Activated CD8-positive, alpha-beta memory T cell treated with anti-CD3 and anti-CD28 coated beads for 1 hour (primary cell): Measurements from ENCODE around the gene TRMT112.

Experiments used
- DNase-seq, 2 donors: peaks; one replicate each; pipeline ENCODE4 v3.0.0-alpha.2; 2020; ENCODE audit warnings: low read depth in 1 of 2; ENCODE audit errors: extremely low read depth in 1 of 2

Gene TRMT112

DNA sequence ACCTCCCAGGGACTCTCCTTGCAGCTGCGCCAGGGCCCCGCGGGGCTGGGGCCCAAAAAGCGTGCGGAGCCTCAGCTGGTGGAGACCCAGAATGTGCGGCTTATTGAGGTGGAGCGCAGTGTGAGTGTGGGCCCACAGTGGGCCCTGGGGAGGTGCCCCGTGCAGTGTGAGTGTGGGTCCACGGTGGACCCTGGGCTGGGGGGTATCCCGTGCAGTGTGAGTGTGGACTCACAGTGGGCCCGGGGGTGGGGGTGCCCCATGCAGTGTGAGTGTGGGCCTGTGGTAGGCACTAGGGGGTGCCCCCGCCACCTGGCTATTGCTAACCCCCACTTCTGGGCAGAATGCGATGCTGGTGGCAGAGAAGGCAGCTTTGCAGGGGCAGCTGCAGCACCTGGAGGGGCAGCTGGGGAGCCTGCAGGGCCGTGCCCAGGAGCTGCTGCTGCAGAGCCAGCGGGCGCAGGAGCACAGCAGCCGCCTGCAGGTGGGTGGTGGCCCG is 33.8 kb upstream of the TRMT112 start:
- DNase-seq, result no peak

DNA sequence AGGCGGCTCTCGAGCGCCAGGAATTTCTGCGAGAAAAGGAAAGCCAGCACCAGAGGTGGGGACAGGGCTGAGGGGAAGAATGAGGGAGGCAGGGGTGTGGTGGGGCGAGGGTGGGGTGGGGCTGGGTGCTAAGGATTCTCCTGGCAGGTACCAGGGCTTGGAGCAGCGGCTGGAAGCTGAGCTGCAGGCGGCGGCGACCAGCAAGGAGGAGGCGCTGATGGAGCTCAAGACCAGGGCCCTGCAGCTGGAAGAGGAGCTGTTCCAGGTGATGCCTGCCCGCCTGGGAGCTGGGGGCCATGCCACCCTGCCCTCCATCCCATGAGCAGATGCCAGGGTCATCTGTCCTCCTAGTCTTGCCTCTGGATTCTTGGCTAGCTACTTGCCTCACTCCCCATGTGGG is 32.0 kb upstream of the TRMT112 start:
- DNase-seq, result no peak

DNA sequence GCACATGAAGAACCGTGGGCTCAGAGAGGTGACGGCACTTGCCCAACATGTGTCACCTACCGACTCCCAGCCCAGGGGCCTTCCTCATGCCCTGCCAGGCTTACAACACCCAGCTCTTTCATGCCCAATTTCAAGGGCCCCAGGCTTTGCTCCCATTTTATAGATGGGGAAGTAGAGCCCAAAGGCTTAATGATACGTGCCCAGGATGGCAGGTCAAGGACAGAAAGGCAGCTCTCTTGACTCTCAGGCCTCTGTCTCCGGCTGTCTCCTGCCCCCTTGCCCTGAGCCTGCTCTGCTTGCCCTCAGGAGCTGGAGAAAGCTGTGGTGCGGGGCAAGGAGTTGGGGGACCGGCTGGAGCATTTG is 31.6 kb upstream of the TRMT112 start:
- DNase-seq, result no peak

DNA sequence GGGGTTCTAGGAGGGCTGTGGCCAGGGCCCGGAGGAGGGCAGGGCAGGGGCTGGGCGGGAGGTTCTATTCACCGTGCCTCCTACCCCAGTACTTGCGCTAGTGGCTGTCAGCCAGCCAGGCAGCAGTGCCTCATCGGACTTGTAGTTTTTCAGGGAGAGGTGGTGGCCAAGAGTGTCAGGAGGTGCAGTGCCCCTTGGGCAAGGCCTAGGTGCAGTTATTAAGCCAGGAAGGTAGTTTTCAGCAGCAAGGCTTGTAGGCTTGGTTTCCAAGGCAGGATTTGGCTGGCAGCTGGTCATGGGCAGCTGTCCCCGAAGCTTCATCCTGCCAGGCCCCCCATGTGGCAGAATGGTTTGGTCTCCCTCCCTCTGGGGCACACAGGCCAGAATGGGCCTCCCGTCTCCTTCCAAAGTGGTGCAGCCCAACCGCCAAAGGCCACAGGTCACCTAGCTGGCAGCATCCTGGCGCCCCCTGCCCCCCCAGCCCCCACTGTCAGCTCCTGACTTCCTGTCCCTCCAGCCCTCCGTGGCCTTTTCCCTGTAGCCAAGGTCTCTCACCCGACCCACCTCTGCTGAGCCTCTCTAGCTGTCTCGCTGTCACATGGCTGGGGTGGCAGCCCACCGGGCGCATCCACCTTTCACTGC is 31.1 kb upstream of the TRMT112 start:
- DNase-seq, result no peak

DNA sequence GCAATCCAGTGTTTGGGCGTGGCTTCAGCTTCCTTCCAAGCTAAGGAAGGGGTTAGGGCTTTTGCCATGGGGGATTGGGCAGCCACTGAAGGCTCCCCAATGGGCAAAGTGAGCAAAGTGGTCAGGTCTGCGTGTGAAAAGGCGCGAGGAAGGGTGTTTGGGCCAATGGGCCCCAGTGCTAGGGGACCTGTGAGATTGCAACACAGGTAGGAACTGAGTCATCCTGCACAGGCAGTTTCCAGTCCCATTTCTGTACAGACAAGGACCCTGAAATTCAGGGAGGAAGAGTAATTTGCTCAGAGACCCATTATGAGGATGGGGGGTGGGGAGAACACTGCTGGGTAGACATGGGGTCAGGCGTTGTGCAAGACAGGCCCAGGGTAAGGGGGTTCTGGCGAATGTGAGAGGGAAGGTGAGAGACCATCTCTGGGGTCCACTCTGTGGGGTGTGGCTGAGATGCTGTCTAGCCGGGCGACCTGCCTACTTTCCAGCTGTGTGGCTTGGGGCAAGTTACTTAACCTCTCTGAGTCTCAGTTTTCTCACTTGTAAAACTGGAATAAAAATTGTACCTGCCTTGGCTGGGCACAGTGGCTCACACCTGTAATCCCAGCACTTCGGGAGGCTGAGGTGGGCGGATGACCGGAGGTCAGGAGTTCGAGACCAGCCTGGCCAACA is 30.0 kb upstream of the TRMT112 start:
- DNase-seq, result no peak

DNA sequence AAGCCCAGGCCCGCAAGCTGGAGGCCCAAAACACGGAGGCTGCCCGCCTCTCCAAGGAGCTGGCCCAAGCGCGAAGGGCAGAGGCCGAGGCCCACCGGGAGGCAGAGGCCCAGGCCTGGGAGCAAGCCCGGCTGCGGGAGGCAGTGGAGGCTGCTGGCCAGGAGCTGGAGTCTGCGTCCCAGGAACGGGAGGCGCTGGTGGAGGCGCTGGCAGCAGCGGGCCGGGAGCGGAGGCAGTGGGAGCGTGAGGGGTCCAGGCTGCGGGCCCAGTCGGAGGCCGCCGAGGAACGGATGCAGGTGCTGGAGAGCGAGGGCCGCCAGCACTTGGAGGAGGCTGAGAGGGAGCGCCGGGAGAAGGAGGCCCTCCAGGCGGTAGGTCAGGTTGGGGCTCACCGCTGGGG is 27.4 kb upstream of the TRMT112 start:
- DNase-seq, result no peak

DNA sequence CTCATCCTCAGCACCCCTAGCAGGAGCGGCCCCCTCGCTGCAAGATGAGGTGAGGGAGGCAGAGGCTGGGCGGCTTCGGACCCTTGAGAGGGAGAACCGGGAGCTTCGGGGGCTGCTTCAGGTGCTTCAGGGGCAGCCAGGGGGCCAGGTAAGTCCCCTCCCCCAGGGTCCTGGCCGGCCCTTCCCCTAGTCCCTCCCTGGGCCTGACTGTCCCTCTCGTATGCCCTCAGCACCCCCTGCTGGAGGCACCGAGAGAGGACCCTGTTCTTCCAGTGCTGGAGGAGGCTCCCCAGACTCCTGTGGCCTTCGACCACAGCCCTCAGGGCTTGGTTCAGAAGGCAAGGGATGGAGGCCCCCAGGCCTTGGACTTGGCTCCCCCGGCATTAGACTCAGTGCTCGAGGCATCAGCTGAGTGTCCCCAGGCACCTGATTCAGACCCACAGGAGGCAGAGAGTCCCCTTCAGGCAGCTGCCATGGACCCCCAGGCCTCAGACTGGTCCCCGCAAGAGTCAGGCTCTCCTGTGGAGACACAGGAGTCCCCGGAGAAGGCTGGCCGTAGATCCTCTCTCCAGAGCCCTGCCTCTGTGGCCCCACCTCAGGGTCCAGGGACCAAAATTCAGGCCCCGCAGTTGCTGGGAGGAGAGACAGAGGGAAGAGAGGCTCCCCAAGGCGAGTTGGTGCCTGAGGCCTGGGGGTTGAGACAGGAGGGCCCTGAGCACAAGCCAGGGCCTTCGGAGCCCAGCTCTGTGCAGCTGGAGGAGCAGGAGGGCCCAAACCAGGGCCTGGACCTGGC is 26.6 kb upstream of the TRMT112 start:
- DNase-seq, result no peak

DNA sequence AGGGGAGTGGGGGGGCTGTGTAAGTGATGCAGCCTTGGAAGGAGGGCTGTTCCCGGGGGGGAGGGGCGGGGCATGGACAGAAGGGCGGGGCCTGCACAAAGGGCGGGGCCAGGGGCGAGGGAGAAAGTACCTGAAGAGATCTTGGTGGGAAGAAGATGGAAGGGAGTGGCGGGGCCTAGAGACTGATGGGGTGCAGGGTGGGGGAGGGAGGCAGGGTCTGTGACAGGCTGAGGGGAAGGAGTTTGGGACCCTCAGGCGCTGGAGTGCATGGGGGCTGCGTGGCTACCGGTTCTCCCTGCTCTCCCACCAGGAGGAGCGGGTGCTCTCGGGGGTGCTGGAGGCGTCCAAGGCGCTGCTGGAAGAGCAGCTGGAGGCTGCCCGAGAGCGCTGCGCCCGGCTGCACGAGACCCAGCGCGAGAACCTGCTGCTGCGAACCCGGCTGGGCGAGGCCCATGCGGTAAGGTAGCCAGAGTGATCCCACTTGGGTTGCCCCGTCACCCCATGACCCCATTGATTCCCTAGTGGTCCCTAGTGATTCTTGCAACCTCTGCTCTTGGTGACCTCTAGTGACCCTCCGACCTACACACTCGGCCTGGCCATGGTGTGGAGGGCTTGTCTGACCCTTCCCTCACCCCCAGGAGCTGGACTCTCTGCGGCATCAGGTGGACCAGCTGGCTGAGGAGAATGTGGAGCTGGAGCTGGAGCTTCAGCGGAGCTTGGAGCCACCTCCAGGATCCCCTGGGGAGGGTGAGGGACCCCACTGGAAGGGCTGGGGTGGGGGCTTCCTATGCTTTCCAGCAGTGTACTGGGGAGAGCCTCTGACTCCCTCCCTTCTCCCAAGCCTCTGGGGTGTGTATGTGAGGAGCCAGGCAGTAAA is 25.7 kb upstream of the TRMT112 start:
- no peak for DNase-seq

DNA sequence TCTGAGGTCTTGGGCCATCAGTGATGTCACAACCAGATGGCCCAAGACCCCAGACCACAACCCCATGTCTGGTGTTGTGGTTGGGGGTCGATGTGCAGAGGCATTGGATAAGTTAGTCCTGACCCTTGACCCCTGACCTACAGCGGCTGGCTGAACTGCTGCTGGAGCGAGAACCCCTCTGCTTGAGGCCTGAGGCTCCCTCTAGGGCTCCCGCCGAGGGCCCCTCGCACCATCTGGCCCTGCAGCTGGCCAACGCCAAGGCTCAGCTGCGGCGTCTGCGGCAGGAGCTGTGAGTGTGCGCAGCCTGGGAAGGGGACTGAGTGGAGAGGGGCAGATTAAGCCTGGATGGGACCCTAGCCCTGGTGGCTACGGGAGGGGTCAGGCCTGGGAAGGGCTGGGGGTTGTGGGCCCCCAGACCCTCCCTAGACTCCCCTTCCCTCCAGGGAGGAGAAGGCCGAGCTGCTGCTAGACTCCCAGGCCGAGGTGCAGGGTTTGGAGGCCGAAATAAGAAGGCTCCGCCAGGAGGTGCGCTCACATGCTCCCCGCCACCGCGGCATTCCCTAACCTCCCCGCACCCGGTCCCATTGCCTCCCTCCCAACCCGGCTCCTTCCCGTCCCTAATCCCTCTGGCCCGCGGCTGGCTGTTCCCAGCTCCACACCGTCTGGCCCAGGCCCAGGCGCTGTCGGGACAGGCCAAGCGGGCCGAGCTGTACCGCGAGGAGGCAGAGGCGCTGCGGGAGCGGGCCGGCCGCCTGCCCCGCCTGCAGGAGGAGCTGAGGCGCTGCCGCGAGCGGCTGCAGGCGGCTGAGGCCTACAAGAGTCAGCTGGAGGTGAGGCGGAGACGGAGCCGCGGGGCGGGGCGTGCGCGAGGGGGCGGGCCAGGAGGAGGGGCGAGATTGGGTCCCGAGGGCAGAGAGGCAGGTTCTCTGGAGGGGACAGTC is 24.8 kb upstream of the TRMT112 start:
- peak; percentile 61 to 75 for DNase-seq

DNA sequence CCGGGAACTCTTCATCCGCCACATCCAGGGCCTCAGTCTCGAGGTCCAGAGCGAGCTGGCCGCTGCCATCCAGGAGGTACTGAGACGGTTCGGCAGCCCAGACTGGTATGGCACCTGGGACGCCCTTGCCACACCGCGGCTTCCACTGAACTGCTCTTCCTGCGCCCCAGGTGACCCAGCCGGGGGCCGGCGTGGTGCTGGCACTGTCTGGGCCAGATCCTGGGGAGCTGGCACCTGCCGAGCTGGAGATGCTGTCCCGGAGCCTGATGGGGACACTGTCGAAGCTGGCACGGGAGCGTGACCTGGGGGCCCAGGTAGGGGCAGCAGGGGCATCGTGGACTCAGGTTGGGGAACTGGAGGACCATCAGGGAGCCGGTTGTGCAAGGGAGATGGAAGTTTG is 24.1 kb upstream of the TRMT112 start:
- DNase-seq, result no peak

DNA sequence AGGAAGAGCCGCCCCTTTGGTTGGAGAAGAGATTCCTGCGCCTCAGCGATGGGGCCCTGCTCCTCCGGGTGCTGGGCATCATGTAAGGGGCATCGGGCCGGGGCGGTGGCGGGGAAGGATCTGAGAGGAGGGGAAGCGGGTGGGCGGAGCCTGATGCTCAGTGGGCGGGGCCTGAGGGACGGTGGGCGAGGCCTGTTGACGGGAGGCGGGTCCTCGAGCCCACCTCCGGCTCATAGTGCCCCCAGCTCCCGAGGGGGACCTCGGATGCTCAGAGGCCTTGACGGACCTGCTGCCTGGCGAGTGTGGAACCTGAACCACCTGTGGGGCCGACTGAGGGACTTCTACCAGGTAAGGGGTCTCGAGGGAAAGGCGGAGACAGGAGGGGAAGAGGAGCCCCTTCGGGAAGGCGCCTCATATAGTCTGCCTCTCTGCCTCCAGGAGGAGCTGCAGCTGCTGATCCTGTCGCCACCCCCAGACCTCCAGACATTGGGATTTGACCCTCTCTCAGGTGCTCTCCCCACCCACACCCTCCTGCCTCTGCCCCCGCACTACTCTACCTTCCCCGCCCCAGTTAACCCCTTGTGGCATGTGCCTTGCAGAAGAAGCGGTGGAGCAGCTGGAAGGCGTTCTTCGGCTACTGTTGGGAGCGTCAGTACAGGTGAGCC is 23.4 kb upstream of the TRMT112 start:
- DNase-seq, result peak; percentile 42 to 75

DNA sequence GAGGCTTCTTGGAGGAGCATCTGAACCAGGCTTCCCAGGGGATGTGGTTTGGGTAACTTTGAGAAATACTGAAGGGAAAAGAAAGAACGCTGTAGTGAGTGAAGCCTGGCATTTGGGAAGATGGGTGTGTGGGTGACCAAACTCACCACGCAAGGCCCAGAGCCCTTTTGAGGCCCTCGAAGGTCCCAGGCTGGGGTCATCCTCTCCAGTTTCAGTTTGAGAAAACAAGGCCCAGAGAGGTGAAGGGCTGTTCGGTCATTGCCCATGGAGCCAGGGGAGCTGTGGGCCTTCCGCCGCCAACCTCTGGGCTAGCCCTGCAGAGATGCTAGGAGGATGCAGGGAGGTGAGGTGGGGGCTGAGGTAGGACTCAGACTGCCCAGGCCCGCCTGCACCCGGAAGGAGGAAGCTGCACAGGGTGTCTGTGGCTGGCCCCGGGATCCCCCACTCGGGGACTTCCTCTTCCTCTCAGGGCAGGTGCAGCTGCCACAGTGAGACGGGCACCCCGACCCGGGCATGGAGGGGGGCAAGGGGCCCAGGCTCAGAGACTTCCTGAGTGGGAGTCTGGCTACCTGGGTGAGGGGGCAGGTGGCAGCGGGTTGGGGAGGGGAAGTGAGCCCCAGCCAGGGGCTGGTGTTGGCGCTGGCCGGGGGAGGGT is 22.5 kb upstream of the TRMT112 start, which contains the start of gene CCDC88B:
Gene CCDC88B, plus strand, starts transcription at position 451 of the 655 bp plus-strand sequence. Its CDS starts 63 bp downstream, at position 514.
- peak; percentile 55 to 75 for DNase-seq

DNA sequence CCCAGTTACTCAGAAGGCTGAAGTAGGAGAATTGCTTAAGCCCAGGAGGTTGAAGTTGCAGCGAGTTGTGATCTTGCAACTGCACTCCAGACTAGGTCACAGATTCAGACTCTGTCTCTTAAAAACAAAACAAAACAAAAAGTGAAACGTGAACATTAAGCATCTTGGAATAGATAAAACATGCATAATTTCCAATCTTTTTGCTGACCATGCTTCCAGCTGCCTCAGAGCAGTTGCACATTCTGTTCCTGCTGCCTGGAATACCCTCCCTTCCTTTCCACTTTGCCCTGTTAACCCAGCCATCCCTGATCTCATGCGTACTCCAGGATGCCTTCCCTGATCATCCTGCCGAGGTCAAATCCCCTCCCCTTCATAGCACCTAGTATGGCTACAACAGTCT is 21.9 kb upstream of the TRMT112 start:
- no peak for DNase-seq

DNA sequence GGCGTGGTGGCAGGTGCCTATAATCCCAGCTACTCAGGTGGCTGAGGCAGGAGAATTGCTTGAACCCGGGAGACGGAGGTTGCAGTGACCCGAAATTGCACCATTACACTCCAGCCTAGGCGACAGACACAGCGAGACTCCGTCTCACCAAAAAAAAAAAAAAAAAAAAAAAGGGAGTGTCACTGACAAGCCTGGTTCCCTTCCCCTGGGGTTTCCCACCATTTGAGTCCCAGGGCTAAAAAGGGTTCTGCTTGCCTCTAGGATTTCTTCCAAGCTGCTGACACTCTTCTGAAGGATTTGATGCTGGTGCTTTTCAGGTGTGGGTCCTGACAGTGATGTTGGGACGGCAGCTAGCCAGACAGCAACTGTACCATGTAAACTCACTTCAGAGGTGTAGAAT is 21.4 kb upstream of the TRMT112 start:
- DNase-seq, result no peak

DNA sequence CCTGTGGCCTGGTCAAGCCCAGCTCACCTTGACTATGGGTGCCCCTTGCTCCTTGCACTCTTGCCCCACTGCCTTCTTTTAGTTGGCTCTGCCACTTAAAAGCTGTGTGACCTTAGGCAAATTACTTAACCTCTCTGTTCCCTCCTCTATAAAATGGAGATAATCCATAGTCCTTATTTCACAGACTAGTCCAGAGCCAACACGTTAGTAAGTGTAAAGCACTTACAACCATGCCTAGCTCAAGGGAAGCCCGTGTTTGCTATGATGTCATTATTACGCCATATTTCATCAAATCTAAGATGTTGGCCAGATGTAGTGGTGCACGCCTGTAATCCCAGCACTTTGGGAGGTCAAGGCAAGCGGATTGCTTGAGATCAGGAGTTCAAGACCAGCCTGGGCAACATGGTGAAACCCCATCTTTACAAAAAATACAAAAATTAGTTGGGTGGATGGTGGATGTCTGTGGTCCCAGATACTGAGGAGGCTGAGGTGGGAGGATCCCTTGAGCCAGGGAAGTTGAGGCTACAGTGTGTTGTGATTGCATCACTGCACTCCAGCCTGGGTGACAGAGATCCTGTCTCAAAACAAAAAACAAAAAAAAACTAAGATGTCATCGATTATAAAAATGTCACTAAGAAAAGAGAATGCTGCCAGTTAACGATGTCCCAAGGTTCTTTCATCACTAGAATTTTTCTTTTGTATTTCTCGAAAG is 20.3 kb upstream of the TRMT112 start:
- DNase-seq, result no peak

DNA sequence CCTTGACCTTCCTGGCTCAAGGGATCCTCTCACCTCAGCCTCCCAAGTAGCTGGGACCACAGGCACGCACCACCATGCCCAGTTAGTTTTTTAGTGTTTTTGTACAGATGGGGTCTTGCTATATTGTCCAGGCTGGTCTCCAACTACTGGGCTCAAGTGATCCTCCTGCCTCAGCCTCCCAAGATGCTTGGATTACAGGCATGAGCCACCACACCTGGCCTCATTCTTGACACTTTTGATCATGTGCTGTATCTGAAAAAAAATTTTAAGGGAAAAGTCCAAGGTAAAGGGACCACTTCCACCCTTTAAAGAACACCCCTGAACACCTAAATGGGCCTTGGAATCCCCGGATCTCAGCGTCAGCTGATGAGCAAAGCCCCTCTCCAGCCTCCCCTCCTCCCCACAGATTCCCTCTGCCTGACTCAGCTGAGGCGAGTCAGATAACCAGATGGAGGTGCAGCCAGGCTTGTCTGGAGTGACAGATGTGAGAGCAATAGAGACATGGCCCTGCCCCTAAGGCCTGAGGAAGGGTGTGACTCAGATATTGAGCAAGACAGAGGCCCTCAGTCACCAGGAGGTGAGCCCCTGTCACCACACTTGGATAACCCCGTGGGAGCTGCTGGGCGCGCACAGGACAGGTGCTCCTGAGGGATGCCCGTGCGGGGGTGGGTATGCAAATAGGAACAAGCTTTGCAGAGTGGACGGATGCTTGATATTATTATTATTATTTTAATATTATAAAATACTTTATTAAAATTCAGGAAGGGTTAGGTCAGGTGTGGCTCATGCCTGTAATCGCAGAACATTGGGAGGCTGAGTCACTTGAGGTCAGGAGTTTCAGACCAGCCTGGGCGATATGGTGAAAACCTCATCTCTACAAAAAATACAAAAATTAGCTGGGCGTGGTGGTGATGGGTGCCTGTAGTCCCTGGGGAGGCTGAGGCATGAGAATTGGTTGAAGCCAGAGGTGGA is 17.7 kb upstream of the TRMT112 start:
- DNase-seq, result no peak

DNA sequence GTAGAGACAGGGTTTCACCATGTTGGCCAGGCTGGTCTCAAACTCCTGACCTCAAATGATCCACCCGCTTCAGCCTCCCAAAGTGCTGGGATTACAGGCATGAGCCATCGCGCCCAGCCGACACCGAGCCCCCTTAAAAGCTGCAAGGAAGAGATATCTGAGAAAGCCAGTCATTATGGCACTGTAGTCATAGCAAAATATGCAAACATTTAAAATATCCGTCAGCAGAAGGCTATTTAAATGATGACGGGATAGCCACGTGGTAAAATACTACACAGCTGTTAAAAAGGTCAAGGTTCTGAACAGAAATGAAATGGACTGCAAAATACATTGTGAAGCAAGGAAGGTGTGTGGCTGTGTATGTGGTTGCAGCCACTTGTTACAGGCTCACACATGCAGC is 16.2 kb upstream of the TRMT112 start:
- DNase-seq, result no peak
